Peyer's patch (tissue), 4 donors: Measurements from ENCODE around the gene MFAP5. TPM values are rescaled to one million over a fixed set of nuclear protein-coding genes. Genes with fewer than 3 reads are reported as not detected.
A peak's percentile ranks its signal among the peaks of the same experiment; 100 is the strongest.

Experiments
- DNase-seq, 3 donors: peaks; one replicate each; pipeline ENCODE4 v3.0.0-alpha.2; 2017 to 2019
- H3K27ac ChIP-seq, 4 donors: fragments of 200-600 bp; sonication (generic); one replicate each; pipeline ENCODE4 v1.5.1; 2016 to 2019
- H3K27me3 ChIP-seq, 2 donors: fragments of 200-600 bp; sonication (generic); one replicate each; pipeline ENCODE4 v1.5.1; 2019
- H3K36me3 ChIP-seq, 3 donors: fragments of 200-600 bp; sonication (generic); one replicate each; pipeline ENCODE4 v1.5.1; 2016 to 2019
- H3K4me1 ChIP-seq, 4 donors: fragments of 200-600 bp; sonication (generic); one replicate each; pipeline ENCODE4 v1.5.1; 2016 to 2019
- H3K4me3 ChIP-seq, 4 donors: fragments of 200-600 bp; sonication (generic); 1 replicate in 3 of 4; 2 replicates in 1 of 4; pipeline ENCODE4 v1.5.1; 2016 to 2019; ENCODE audit warnings: mild to moderate bottlenecking in 1 of 4
- H3K9me3 ChIP-seq, 4 donors: fragments of 200-600 bp; sonication (generic); one replicate each; pipeline ENCODE4 v1.5.1; 2016 to 2019; ENCODE audit warnings: mild to moderate bottlenecking in 1 of 4
- POLR2A ChIP-seq, 2 donors: fragments of 450-650 bp; IDR thresholded peaks; one replicate each; pipeline ENCODE4 v1.5.1; 2017; ENCODE audit warnings: antibody characterized with exemption in 2 of 2, mild to moderate bottlenecking in 2 of 2, moderate library complexity in 2 of 2
- total RNA-seq, 4 donors: library from RNA; depleted of rRNA; stranded (reverse); fragments of >200 nt; gene quantifications; one replicate each; pipeline ENCODE4 v1.1.0, GENCODE V29; 2016
- TF ChIP-seq, protein P1 (sequence below), 6 experiments: fragments of 450-650 bp in 4 of 6; fragments of 200-600 bp in 2 of 6; sonication (generic) in 1 of 6; IDR thresholded peaks; one replicate each; pipeline ENCODE4 v1.5.1; 2017 to 2019; ENCODE audit warnings: antibody characterized with exemption in 6 of 6, mild to moderate bottlenecking in 3 of 6, moderate library complexity in 1 of 6

MFAP5 gene, protein sequence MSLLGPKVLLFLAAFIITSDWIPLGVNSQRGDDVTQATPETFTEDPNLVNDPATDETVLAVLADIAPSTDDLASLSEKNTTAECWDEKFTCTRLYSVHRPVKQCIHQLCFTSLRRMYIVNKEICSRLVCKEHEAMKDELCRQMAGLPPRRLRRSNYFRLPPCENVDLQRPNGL
- 10 to 100 TPM; 17.3 to 67.4 (median 32.4) TPM for total RNA-seq

DNA sequence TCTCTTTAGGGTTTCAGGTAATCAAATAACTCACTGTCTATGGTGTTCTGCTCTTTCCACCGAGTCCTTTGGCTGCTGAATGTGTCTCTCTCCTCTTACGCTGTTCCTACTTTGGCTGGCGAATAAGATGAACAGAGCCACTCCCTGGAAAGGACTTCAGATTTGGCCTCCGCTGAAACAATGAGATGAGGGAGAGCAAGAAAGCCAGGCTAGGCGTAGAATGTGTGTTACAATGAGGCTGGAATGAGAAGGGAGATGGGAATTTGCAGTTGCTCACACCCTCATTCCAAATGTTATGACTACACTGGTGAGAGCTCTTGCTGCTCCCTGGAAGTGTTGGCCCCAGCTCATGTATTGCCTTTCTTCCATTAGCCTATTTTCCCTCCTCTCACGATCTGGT, at the start of gene MFAP5:
TSS of gene MFAP5 (minus strand) at position 234 of the 400 bp plus-strand sequence. CDS start 722 bp downstream, outside the sequence.
- Histone ChIP-seq H3K36me3 (no peaks in the 10 kb centered on the region), H3K4me1 (no peaks in the 10 kb centered on the region), H3K27ac (no peak within 1 kb of the TSS), H3K4me3 (no peak within 1 kb of the TSS), H3K9me3 (no peaks in the 10 kb centered on the region), H3K27me3 (no peaks in the 10 kb centered on the region)
- no peak for DNase-seq
- TF ChIP-seq POLR2A (IDR thresholded peaks at IDR 0.05) = no peak
- TF ChIP-seq, protein P1, sequence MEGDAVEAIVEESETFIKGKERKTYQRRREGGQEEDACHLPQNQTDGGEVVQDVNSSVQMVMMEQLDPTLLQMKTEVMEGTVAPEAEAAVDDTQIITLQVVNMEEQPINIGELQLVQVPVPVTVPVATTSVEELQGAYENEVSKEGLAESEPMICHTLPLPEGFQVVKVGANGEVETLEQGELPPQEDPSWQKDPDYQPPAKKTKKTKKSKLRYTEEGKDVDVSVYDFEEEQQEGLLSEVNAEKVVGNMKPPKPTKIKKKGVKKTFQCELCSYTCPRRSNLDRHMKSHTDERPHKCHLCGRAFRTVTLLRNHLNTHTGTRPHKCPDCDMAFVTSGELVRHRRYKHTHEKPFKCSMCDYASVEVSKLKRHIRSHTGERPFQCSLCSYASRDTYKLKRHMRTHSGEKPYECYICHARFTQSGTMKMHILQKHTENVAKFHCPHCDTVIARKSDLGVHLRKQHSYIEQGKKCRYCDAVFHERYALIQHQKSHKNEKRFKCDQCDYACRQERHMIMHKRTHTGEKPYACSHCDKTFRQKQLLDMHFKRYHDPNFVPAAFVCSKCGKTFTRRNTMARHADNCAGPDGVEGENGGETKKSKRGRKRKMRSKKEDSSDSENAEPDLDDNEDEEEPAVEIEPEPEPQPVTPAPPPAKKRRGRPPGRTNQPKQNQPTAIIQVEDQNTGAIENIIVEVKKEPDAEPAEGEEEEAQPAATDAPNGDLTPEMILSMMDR (IDR thresholded peaks at IDR 0.05) = no peak

GRCh38 chr12:8709124-8709830, 46.7 kb upstream of the MFAP5 start:
- peak overlapping the region in 1 of 4 donors; percentile 30 for H3K27ac ChIP-seq
- H3K4me1 ChIP-seq = peaks cover 0 to 8% (median 0%) of the 10 kb centered on the region in 4 donors
- H3K9me3 ChIP-seq = no peaks in the 10 kb centered on the region
- peak in 2 of 3 donors; percentile 56 to 62 for DNase-seq
- peak overlapping the region in 2 of 4 donors; percentile 37 to 39 for H3K4me3 ChIP-seq
- no peaks in the 10 kb centered on the region for H3K36me3 ChIP-seq
- TF ChIP-seq POLR2A (IDR thresholded peaks at IDR 0.05) = no peak
- TF ChIP-seq, protein P1 (IDR thresholded peaks at IDR 0.05) = no peak
- no peaks in the 10 kb centered on the region for H3K27me3 ChIP-seq

- Histone ChIP-seq H3K27ac (no peak overlapping the region), H3K4me1 (peaks cover 0 to 15% (median 2%) of the 10 kb centered on the region in 4 donors), H3K9me3 (no peaks in the 10 kb centered on the region), H3K27me3 (no peaks in the 10 kb centered on the region), H3K36me3 (no peaks in the 10 kb centered on the region), H3K4me3 (no peak overlapping the region)
- TF ChIP-seq POLR2A (IDR thresholded peaks at IDR 0.05) = no peak
- TF ChIP-seq, protein P1 (IDR thresholded peaks at IDR 0.05) = no peak
- DNase-seq = no peak
Measured at GRCh38 chr12:8702159-8702558, 39.5 kb upstream of the MFAP5 start.

- Histone ChIP-seq H3K4me1 (peaks cover 0 to 22% (median 2%) of the 10 kb centered on the region in 4 donors), H3K4me3 (no peak overlapping the region), H3K27ac (no peak overlapping the region), H3K27me3 (no peaks in the 10 kb centered on the region), H3K9me3 (no peaks in the 10 kb centered on the region), H3K36me3 (no peaks in the 10 kb centered on the region)
- no peak for TF ChIP-seq POLR2A (IDR thresholded peaks at IDR 0.05)
- TF ChIP-seq, protein P1 (IDR thresholded peaks at IDR 0.05) = no peak
- DNase-seq = no peak
Measured at GRCh38 chr12:8701046-8701660, 38.5 kb upstream of the MFAP5 start.

GRCh38 chr12:8699714-8700113, 37.1 kb upstream of the MFAP5 start:
- Histone ChIP-seq H3K4me3 (no peak overlapping the region), H3K27me3 (no peaks in the 10 kb centered on the region), H3K9me3 (no peaks in the 10 kb centered on the region), H3K36me3 (no peaks in the 10 kb centered on the region), H3K4me1 (peaks cover 0 to 22% (median 2%) of the 10 kb centered on the region in 4 donors), H3K27ac (no peak overlapping the region)
- TF ChIP-seq, protein P1 (IDR thresholded peaks at IDR 0.05) = no peak
- no peak for TF ChIP-seq POLR2A (IDR thresholded peaks at IDR 0.05)
- no peak for DNase-seq
